Activated T-cell treated with anti-CD3 and anti-CD28 coated beads, Interleukin-2, amount 50 U/mL, for 72 hours (primary cell): ENCODE data around the gene PCDHGB4. TPM values are rescaled to one million over a fixed set of nuclear protein-coding genes. Genes with fewer than 3 reads are reported as not detected.
A peak's percentile ranks its signal among the peaks of the same experiment; 100 is the strongest.

Source experiments
- ATAC-seq, 2 donors: fragments of 150-1000 bp; cut with Tn5 transposase; replicated peaks in 1 of 2; 2 replicates each; pipeline ENCODE4 v1.10.0; 2021; ENCODE audit warnings: moderate library complexity in 2 of 2, mild to moderate bottlenecking in 1 of 2
- DNase-seq, 2 donors: peaks; one replicate each; pipeline ENCODE4 v3.0.0; 2021 to 2022; ENCODE audit warnings: mixed read lengths in 1 of 2
- H3K27ac Mint-ChIP-seq: one replicate; pipeline ENCODE4 v1.8.0; 2022; ENCODE audit warnings: mild to moderate bottlenecking, moderate library complexity, mixed read lengths
- H3K27me3 Mint-ChIP-seq: one replicate; pipeline ENCODE4 v1.8.0; 2022; ENCODE audit warnings: low read depth, mixed read lengths
- H3K36me3 Mint-ChIP-seq, 2 donors: one replicate each; pipeline ENCODE4 v1.8.0; 2022; ENCODE audit warnings: mixed read lengths in 2 of 2, mild to moderate bottlenecking in 1 of 2; ENCODE audit not compliant: insufficient read depth in 2 of 2
- H3K4me1 Mint-ChIP-seq: one replicate; pipeline ENCODE4 v1.8.0; 2022; ENCODE audit warnings: low read depth, mixed read lengths
- H3K4me3 Mint-ChIP-seq, 2 donors: one replicate each; pipeline ENCODE4 v1.8.0; 2022; ENCODE audit warnings: mild to moderate bottlenecking in 2 of 2, mixed read lengths in 2 of 2, moderate library complexity in 2 of 2
- H3K9me3 Mint-ChIP-seq, 2 donors: one replicate each; pipeline ENCODE4 v1.8.0; 2022; ENCODE audit warnings: mixed read lengths in 2 of 2
- total RNA-seq, 2 donors: library from RNA; stranded (reverse); gene quantifications; one replicate each; pipeline ENCODE4 v1.2.3, GENCODE V29; 2022

The PCDHGB4 gene
- total RNA-seq, 2 donors from 2014 or later: not detected

- no peak for ATAC-seq
- Mint-ChIP-seq H3K36me3 (peaks cover 12 to 16% of the 10 kb centered on the region in 2 donors), H3K9me3 (peaks cover 8% of the 10 kb centered on the region in 2 donors), H3K27ac (no peak overlapping the region), H3K27me3 (peaks cover 81% of the 10 kb centered on the region), H3K4me3 (peak overlapping the region in 1 of 2 donors; percentile 65), H3K4me1 (peaks cover 6% of the 10 kb centered on the region)
- no peak for DNase-seq
Measured at GRCh38 chr5:141355641-141356040, 31.9 kb upstream of the PCDHGB4 start.

GRCh38 chr5:141356133-141356532, 31.4 kb upstream of the PCDHGB4 start:
- H3K27ac Mint-ChIP-seq: no peak overlapping the region
- peaks cover 8 to 11% of the 10 kb centered on the region in 2 donors for H3K9me3 Mint-ChIP-seq
- ATAC-seq: no peak
- H3K4me3 Mint-ChIP-seq: no peak overlapping the region
- peaks cover 17 to 21% of the 10 kb centered on the region in 2 donors for H3K36me3 Mint-ChIP-seq
- H3K27me3 Mint-ChIP-seq: peaks cover 82% of the 10 kb centered on the region
- peaks cover 6% of the 10 kb centered on the region for H3K4me1 Mint-ChIP-seq
- DNase-seq: no peak

GRCh38 chr5:141356950-141357349, 30.5 kb upstream of the PCDHGB4 start:
- no peak overlapping the region for H3K27ac Mint-ChIP-seq
- peaks cover 89% of the 10 kb centered on the region for H3K27me3 Mint-ChIP-seq
- peaks cover 6% of the 10 kb centered on the region for H3K4me1 Mint-ChIP-seq
- DNase-seq: no peak
- H3K36me3 Mint-ChIP-seq: peaks cover 22 to 24% of the 10 kb centered on the region in 2 donors
- no peak overlapping the region for H3K4me3 Mint-ChIP-seq
- H3K9me3 Mint-ChIP-seq: peaks cover 8 to 12% of the 10 kb centered on the region in 2 donors
- no peak for ATAC-seq

GRCh38 chr5:141359790-141360426, 27.6 kb upstream of the PCDHGB4 start, which contains the start of gene PCDHGB2:
PCDHGB2 (plus strand) TSS chr5:141359994; CDS start chr5:141360136, 142 bp downstream.
- Mint-ChIP-seq H3K4me1 (peaks cover 6% of the 10 kb centered on the region), H3K27ac (peak within 1 kb of the TSS; percentile 30), H3K36me3 (peaks cover 30 to 33% of the 10 kb centered on the region in 2 donors), H3K9me3 (peaks cover 8 to 9% of the 10 kb centered on the region in 2 donors), H3K4me3 (peak within 1 kb of the TSS; percentile 80 to 81), H3K27me3 (peaks cover 92% of the 10 kb centered on the region)
- no peak for DNase-seq
- ATAC-seq: peak; percentile 37 to 42

GRCh38 chr5:141360685-141361084, 26.8 kb upstream of the PCDHGB4 start:
- Mint-ChIP-seq H3K9me3 (peaks cover 9 to 15% of the 10 kb centered on the region in 2 donors), H3K4me3 (peak overlapping the region in 1 of 2 donors; percentile 17)

GRCh38 chr5:141362719-141363118, 24.8 kb upstream of the PCDHGB4 start:
- Mint-ChIP-seq H3K27ac (peak overlapping the region; percentile 11), H3K27me3 (peaks cover 86% of the 10 kb centered on the region), H3K9me3 (peaks cover 9 to 15% of the 10 kb centered on the region in 2 donors), H3K36me3 (peaks cover 33 to 46% of the 10 kb centered on the region in 2 donors), H3K4me1 (peaks cover 9% of the 10 kb centered on the region), H3K4me3 (no peak overlapping the region)
- ATAC-seq (no peak), DNase-seq (no peak)

More at GRCh38 chr5:141360685-141361084, 26.8 kb upstream of the PCDHGB4 start:
- peaks cover 34 to 39% of the 10 kb centered on the region in 2 donors for H3K36me3 Mint-ChIP-seq
- H3K4me1 Mint-ChIP-seq: peaks cover 9% of the 10 kb centered on the region
- DNase-seq: no peak
- no peak overlapping the region for H3K27ac Mint-ChIP-seq
- H3K27me3 Mint-ChIP-seq: peaks cover 92% of the 10 kb centered on the region
- no peak for ATAC-seq

GRCh38 chr5:141363952-141364660, 23.4 kb upstream of the PCDHGB4 start, which contains the start of gene PCDHGA5:
PCDHGA5 (plus strand) TSS chr5:141364162; CDS start chr5:141364331, 169 bp downstream.
- H3K4me1 Mint-ChIP-seq: peaks cover 9% of the 10 kb centered on the region
- peaks cover 89% of the 10 kb centered on the region for H3K27me3 Mint-ChIP-seq
- no peak for ATAC-seq
- peaks cover 33 to 44% of the 10 kb centered on the region in 2 donors for H3K36me3 Mint-ChIP-seq
- H3K4me3 Mint-ChIP-seq: no peak within 1 kb of the TSS
- peak within 1 kb of the TSS; percentile 83 for H3K27ac Mint-ChIP-seq
- DNase-seq: no peak
- peaks cover 9 to 14% of the 10 kb centered on the region in 2 donors for H3K9me3 Mint-ChIP-seq

GRCh38 chr5:141366016-141366896, 21.2 kb upstream of the PCDHGB4 start:
- H3K9me3 Mint-ChIP-seq: peaks cover 9 to 12% of the 10 kb centered on the region in 2 donors
- no peak overlapping the region for H3K27ac Mint-ChIP-seq
- H3K27me3 Mint-ChIP-seq: peaks cover 89% of the 10 kb centered on the region
- no peak for ATAC-seq
- peaks cover 25 to 37% of the 10 kb centered on the region in 2 donors for H3K36me3 Mint-ChIP-seq
- H3K4me3 Mint-ChIP-seq: no peak overlapping the region
- no peak for DNase-seq
- H3K4me1 Mint-ChIP-seq: peaks cover 15% of the 10 kb centered on the region

GRCh38 chr5:141369994-141370848, 17.3 kb upstream of the PCDHGB4 start, which contains the start of gene PCDHGB3:
PCDHGB3 (plus strand) TSS chr5:141370242; CDS start chr5:141370395, 153 bp downstream.
- H3K4me3 Mint-ChIP-seq: peak within 1 kb of the TSS; percentile 83 to 92
- peaks cover 13% of the 10 kb centered on the region for H3K4me1 Mint-ChIP-seq
- peaks cover 2 to 13% of the 10 kb centered on the region in 2 donors for H3K9me3 Mint-ChIP-seq
- DNase-seq: peak; percentile 41 to 46
- H3K36me3 Mint-ChIP-seq: peaks cover 15 to 33% of the 10 kb centered on the region in 2 donors
- H3K27ac Mint-ChIP-seq: peak within 1 kb of the TSS; percentile 5
- peaks cover 90% of the 10 kb centered on the region for H3K27me3 Mint-ChIP-seq
- ATAC-seq: peak; percentile 63 to 81

- no peak overlapping the region for H3K27ac Mint-ChIP-seq
- peaks cover 80% of the 10 kb centered on the region for H3K27me3 Mint-ChIP-seq
- H3K36me3 Mint-ChIP-seq: peaks cover 13 to 32% of the 10 kb centered on the region in 2 donors
- peaks cover 12% of the 10 kb centered on the region for H3K4me1 Mint-ChIP-seq
- ATAC-seq (no peak), DNase-seq (no peak)
- H3K4me3 Mint-ChIP-seq: no peak overlapping the region
- peaks cover 7 to 10% of the 10 kb centered on the region in 2 donors for H3K9me3 Mint-ChIP-seq
Measured at GRCh38 chr5:141371572-141372475, 15.7 kb upstream of the PCDHGB4 start.

- peaks cover 76% of the 10 kb centered on the region for H3K27me3 Mint-ChIP-seq
- ATAC-seq (no peak), DNase-seq (no peak)
- no peak within 1 kb of the TSS for H3K27ac Mint-ChIP-seq
- H3K9me3 Mint-ChIP-seq: peaks cover 7 to 10% of the 10 kb centered on the region in 2 donors
- H3K4me1 Mint-ChIP-seq: peaks cover 12% of the 10 kb centered on the region
- peak within 1 kb of the TSS in 1 of 2 donors; percentile 56 for H3K4me3 Mint-ChIP-seq
- H3K36me3 Mint-ChIP-seq: peaks cover 13 to 29% of the 10 kb centered on the region in 2 donors
Measured at GRCh38 chr5:141373673-141374317, 13.7 kb upstream of the PCDHGB4 start, which contains the start of gene PCDHGA6. PCDHGA6 (plus strand) TSS chr5:141373891; CDS start chr5:141374084, 193 bp downstream.
